Left renal cortex interstitium (tissue), 4 donors: ENCODE data around the gene EGLN1. TPM values are rescaled to one million over a fixed set of nuclear protein-coding genes. Genes with fewer than 3 reads are reported as not detected.

Experiments
- DNase-seq, 4 donors: peaks; one replicate each; pipeline ENCODE4 v3.0.0-alpha.2; 2013; ENCODE audit warnings: low read depth in 4 of 4, low spot score in 2 of 4, missing footprints in 1 of 4
- polyA plus RNA-seq, 4 donors: library from polyadenylated mRNA; unstranded; fragments of 120-200 nt; gene quantifications; one replicate each; pipeline ENCODE4 v1.2.1, GENCODE V29; 2013; ENCODE audit not compliant: insufficient read length in 4 of 4

The EGLN1 gene
- polyA plus RNA-seq, 4 donors: 31.8 to 44.2 (median 38.0) TPM

DNA sequence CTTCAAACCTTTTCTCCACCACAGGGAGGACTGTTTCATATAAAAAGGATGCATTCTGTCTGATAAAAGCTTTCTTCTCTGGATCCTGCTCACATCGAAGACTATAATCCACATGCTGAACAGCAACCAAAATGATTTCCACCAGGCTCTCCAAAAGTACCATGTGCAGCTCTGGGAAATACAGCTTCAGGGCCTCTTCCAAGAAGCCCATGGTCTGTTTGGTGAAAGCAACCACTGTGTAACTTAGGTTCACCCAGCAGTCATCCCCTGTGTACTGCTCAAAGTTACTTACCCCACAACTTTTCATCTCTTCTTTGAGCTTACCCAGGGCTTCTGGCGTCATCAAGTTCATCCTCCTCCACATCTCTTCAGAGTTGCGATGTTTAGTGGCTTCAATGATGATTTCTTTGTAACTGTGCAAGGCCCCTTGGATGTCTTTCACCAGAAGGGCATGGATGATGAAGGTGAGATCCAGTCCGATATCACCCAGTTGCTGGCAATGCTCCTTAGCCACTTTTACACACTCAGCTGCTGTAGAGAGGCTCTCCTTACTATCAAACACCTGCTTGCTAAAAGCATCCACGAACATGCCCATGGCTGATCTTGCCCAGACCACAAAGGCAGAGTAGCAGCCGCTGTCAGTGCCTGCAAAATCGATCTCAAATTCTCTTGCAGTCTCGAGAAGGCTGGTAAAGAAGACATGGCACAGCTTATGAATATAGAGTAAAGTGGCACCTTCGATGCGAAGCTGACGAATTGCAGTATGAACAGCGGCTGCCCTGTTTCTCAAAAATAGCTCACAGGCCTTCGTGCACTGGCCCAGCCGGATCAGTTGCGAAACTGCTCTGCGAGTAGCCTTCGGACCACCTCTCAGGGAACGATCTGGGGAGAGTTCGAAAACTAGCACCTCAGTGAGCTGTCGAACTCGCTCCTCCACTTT lies 86.2 kb downstream of the EGLN1 start:
- DNase-seq: no peak

- no peak for DNase-seq
Measured at GRCh38 chr1:231334952-231335351, 87.1 kb downstream of the EGLN1 start.

DNA sequence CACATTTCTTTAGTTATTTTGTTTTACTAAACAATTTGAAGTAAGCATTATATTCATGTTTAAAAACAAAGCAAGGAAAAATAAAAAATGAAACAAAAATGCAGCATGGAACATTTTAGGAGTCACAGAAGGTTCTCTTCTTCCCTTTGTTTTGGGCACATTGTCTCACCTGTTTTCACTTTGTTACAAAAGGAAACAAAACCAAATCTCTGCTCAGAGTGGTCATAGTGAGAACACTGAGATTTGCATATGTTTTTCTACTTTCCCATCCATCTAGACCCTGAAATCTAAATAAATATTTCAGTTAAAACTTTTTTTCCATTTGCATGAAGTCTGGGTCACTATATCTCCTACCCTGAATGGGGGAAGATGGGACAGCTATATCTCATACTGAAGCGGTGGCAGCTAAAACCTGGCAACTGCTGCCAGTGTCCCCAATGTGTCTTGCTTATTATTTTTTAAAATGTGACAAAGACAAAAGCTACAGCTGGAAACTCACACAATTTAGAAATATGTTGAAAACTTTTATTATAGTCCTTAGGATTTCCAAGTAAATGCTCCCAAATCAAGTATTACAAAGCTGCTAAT lies 87.9 kb downstream of the EGLN1 start:
- DNase-seq: no peak

GRCh38 chr1:231332761-231333160 lies 89.3 kb downstream of the EGLN1 start:
- DNase-seq: no peak

GRCh38 chr1:231329483-231329882 lies 92.6 kb downstream of the EGLN1 start:
- no peak for DNase-seq

- no peak for DNase-seq
Measured at GRCh38 chr1:231327617-231328016, 94.5 kb downstream of the EGLN1 start.

DNA sequence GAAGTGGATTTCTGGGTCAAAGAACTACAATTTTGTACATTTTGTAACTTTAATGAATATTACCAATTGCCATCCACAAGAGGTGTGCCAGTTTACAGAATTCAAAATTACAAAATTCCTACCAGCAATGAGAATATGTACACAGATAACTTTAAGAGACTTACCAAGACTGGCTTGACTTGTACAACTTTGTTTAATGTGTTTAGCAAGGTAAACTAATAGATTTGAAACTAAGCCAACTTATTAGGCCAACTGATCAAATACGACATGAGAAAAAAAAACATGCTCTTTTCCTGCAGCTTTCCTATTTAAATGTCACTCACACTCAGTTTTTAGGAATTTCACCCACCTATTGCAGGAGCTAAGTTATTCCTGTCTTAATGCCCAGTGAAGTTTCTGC lies 95.8 kb downstream of the EGLN1 start:
- no peak for DNase-seq

GRCh38 chr1:231324660-231325059 lies 97.4 kb downstream of the EGLN1 start:
- DNase-seq: no peak

DNA sequence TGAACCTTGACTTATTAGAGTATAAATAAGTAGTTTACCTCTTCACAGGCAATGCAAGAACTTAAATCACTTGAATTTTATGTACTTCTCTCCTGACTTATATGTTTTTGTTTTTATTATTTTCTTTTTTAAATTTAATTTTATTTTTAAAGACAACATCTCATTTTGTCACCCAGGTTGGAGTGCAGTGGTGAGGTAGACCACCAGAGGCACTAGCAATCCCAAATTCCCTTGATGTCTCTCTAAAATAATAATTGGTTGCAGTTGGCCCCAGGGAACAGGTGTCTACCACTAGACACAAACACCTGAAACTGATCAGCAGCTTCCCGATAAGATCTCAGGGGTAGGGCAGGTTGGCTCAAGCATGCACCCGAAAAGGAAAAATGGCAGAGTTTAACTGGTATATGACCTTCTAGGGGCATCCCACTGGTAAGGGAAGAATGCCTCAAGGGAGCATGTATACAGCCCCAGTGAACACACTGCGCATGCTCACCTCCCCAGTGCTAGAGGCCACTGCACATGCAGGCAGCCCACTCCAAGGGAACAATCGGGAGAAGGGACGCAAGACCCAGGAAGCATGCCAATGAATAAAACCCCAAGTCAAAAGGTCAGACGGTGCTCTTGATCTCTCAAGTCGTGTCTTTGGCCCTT lies 99.1 kb downstream of the EGLN1 start:
- DNase-seq: no peak

DNA sequence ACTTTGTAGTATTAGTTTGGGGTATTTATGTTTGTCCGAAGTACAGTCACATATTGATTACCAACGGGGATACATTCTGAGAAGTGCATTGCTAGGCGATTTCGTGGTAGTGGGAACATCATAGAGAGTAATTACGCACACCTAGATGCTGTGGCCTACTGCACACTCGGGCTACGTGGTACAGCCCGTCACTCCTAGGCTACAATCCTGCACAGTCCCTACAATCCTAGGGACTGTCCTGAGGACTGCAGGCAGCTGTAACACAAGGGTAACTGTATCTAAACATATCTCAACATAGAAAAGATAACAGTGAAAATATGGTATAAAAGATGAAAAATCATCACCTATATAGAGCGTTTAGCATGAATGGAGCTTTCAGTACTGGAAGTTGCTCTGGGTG lies 103.0 kb downstream of the EGLN1 start:
- no peak for DNase-seq

GRCh38 chr1:231318568-231318967 lies 103.5 kb downstream of the EGLN1 start:
- DNase-seq: no peak

DNA sequence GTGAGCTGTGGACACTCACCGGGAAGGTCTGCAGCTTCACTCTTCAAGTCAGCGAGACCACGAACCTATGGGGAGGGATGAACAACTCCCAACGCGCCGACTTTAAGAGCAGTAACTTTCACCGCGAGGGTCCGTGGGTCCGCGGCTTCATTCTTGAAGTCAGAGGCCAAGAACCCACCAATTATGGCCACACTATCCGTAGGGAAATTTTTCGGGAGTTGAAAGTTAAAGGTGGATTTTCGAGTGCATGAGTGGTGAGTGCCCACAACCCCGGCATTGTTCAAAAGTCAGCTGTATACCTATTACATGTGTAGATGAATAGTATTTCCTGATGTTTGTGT lies 104.1 kb downstream of the EGLN1 start:
- no peak for DNase-seq

DNA sequence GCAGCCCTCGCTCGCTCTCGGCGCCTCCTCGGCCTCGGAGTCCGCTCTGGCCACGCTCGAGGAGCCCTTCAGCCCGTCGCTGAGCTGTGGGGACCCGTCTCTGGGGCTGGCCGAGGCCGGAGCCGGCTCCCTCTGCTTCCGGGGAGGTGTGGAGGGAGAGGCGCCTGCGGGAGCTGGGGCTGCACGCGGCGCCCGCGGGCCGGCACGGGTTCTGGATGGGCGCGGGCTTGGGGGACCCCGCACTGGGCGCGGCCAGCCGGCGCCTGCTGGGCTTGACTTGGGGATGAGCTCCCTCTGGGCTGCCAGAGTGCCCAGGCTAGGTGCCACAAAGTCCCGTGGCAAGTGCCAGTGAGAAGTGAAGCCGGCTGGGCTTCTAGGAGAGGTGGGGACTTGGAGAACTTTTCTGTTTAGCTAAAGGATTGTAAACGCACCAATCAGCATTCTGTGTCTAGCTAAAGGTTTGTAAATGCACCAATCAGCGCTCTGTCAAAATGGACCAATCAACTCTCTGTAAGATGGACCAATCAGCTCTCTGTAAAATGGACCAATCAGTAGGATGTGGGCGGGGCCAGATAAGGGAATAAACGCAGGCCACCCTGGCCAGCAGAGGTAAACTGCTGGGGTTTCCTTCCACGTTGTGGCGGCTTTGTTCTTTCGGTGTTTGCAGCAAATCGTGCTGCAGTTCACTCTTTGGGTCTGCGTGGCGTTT lies 104.6 kb downstream of the EGLN1 start:
- no peak for DNase-seq

- DNase-seq: no peak
Measured at GRCh38 chr1:231315887-231316286, 106.2 kb downstream of the EGLN1 start.

Other genes with a start within 250 kb of the EGLN1 start
- 10 to 100 TPM; 59.9 to 77.3 (median 62.9) TPM for gene GNPAT, start 181.1 kb downstream of the EGLN1 start, polyA plus RNA-seq
- 10 to 100 TPM; 10.2 to 12.4 (median 10.6) TPM for gene EXOC8, start 84.4 kb downstream of the EGLN1 start, polyA plus RNA-seq
- 10 to 100 TPM; 12.8 to 14.9 (median 13.6) TPM for gene SPRTN, start 84.0 kb downstream of the EGLN1 start, polyA plus RNA-seq
- 10 to 100 TPM; 47.0 to 63.9 (median 55.2) TPM for gene TSNAX, start 106.4 kb upstream of the EGLN1 start, polyA plus RNA-seq
- gene DISC1, start 204.5 kb upstream of the EGLN1 start, polyA plus RNA-seq: 1 to 10 TPM; 5.3 to 6.6 (median 5.6) TPM